ENCODE results near the gene MED13. TPM values are rescaled to one million over a fixed set of nuclear protein-coding genes. Genes with fewer than 3 reads are reported as not detected.

MED13 gene
- total and polyA plus RNA-seq, 4 donors = 6.6 to 64.0 (median 26.0) TPM

GRCh38 chr17:62038248-62038647 lies 26.8 kb downstream of the MED13 start:
- no peak for DNase-seq (ENCODE audit: low spot score)
- H3K4me3 ChIP-seq (ENCODE audit: low read depth in 1 of 3, low read length in 3 of 3) = no peak overlapping the region
- no peak overlapping the region for H3K9ac ChIP-seq (ENCODE audit: low read depth in 1 of 2, low read length in 2 of 2)
- 78% methylated on average over 1 of the region's 1 CpG for WGBS
- TF ChIP-seq HNF4G (IDR thresholded peaks at IDR 0.05) (no peak), GABPA (IDR thresholded peaks at IDR 0.05 in 1 of 2, conservative IDR thresholded peaks at IDR 0.05 in 1 of 2) (no peak), YY1 (IDR thresholded peaks at IDR 0.05) (no peak), ATF3 (IDR thresholded peaks at IDR 0.05) (no peak), HNF4A (conservative IDR thresholded peaks at IDR 0.05) (no peak), FOXA1 (IDR thresholded peaks at IDR 0.05) (no peak), FOXA2 (IDR thresholded peaks at IDR 0.05) (no peak), REST (IDR thresholded peaks at IDR 0.05) (no peak), SP1 (IDR thresholded peaks at IDR 0.05) (no peak), RXRA (IDR thresholded peaks at IDR 0.05) (no peak), TAF1 (conservative IDR thresholded peaks at IDR 0.05) (no peak), CTCF (IDR thresholded peaks at IDR 0.05; ENCODE audit: low read depth, low read length, missing input control) (no peak), NR2F2 (IDR thresholded peaks at IDR 0.05) (no peak), MAX (IDR thresholded peaks at IDR 0.05) (no peak), RAD21 (IDR thresholded peaks at IDR 0.05) (no peak)
- H3K27me3 ChIP-seq (ENCODE audit: control insufficient read depth in 4 of 4, insufficient read depth in 4 of 4, low read length in 3 of 4) = no peaks in the 10 kb centered on the region
- no peaks in the 10 kb centered on the region for H3K9me3 ChIP-seq (ENCODE audit: control insufficient read depth in 4 of 4, low read length in 3 of 4)
- peaks cover 0 to 7% (median 4%) of the 10 kb centered on the region in 4 donors for H3K4me1 ChIP-seq (ENCODE audit: control insufficient read depth in 4 of 4, insufficient read depth in 4 of 4, low read length in 3 of 4)
- peaks cover 2 to 26% (median 13%) of the 10 kb centered on the region in 4 donors for H3K36me3 ChIP-seq (ENCODE audit: control insufficient read depth in 4 of 4, insufficient read depth in 3 of 4, low read depth in 1 of 4, low read length in 3 of 4)
- H3K27ac ChIP-seq (ENCODE audit: low read depth in 1 of 2, low read length in 2 of 2) = no peak overlapping the region

- no peak overlapping the region for H3K4me3 ChIP-seq (ENCODE audit: low read depth in 1 of 3, low read length in 3 of 3)
- peaks cover 6 to 51% (median 40%) of the 10 kb centered on the region in 4 donors for H3K36me3 ChIP-seq (ENCODE audit: control insufficient read depth in 4 of 4, insufficient read depth in 3 of 4, low read depth in 1 of 4, low read length in 3 of 4)
- H3K27ac ChIP-seq (ENCODE audit: low read depth in 1 of 2, low read length in 2 of 2) = no peak overlapping the region
- peaks cover 3 to 14% (median 7%) of the 10 kb centered on the region in 4 donors for H3K4me1 ChIP-seq (ENCODE audit: control insufficient read depth in 4 of 4, insufficient read depth in 4 of 4, low read length in 3 of 4)
- no peaks in the 10 kb centered on the region for H3K9me3 ChIP-seq (ENCODE audit: control insufficient read depth in 4 of 4, low read length in 3 of 4)
- no peak overlapping the region for H3K9ac ChIP-seq (ENCODE audit: low read depth in 1 of 2, low read length in 2 of 2)
- TF ChIP-seq CTCF (IDR thresholded peaks at IDR 0.05; ENCODE audit: low read depth, low read length, missing input control) (no peak), GABPA (IDR thresholded peaks at IDR 0.05 in 1 of 2, conservative IDR thresholded peaks at IDR 0.05 in 1 of 2) (no peak), SP1 (IDR thresholded peaks at IDR 0.05) (no peak), EGR1 (IDR thresholded peaks at IDR 0.05; ENCODE audit: low read depth in 2 of 2) (no peak), REST (IDR thresholded peaks at IDR 0.05) (no peak), HNF4A (conservative IDR thresholded peaks at IDR 0.05) (no peak), FOXA2 (IDR thresholded peaks at IDR 0.05) (no peak), TAF1 (conservative IDR thresholded peaks at IDR 0.05) (no peak), MAX (IDR thresholded peaks at IDR 0.05) (no peak), HNF4G (IDR thresholded peaks at IDR 0.05) (no peak), RAD21 (IDR thresholded peaks at IDR 0.05) (no peak), NR2F2 (IDR thresholded peaks at IDR 0.05) (no peak), FOXA1 (IDR thresholded peaks at IDR 0.05) (no peak)
- no peaks in the 10 kb centered on the region for H3K27me3 ChIP-seq (ENCODE audit: control insufficient read depth in 4 of 4, insufficient read depth in 4 of 4, low read length in 3 of 4)
- no peak for DNase-seq (ENCODE audit: low spot score)
These were observed 31.8 kb downstream of the MED13 start for GRCh38 chr17:62033317-62033716.

Data from liver (tissue), 9 donors.